ENCODE data around the gene CIAO3. TPM values are rescaled to one million over a fixed set of nuclear protein-coding genes. Genes with fewer than 3 reads are reported as not detected.

Gene CIAO3
- total and polyA plus RNA-seq, 3 donors from 2014 or later, result 28.9 to 59.0 (median 58.0) TPM

- H3K36me3 ChIP-seq (ENCODE audit: low read depth, missing control alignments), result no peaks in the 10 kb centered on the region
- no peak overlapping the region for H3K4me3 ChIP-seq
- no peak overlapping the region for H3K27ac ChIP-seq
- no peaks in the 10 kb centered on the region for H3K9me3 ChIP-seq
- 59 to 72% methylated on average over 9 of the region's 9 CpGs for WGBS, 2 donors
- intact Hi-C loops (cut with DNase I; ENCODE audit: low total_unique reads), result no loop called here
- no peaks in the 10 kb centered on the region for H3K27me3 ChIP-seq
- H3K4me1 ChIP-seq, result no peaks in the 10 kb centered on the region
- TF ChIP-seq POLR2A (IDR thresholded peaks at IDR 0.05) (no peak), CTCF (IDR thresholded peaks at IDR 0.05) (no peak)
- DNase-seq, result no peak
These were observed 9.7 kb upstream of the CIAO3 start for GRCh38 chr16:750485-750884.

- intact Hi-C loops (cut with DNase I; ENCODE audit: low total_unique reads), result no loop called here
- 73 to 80% methylated on average over 6 of the region's 6 CpGs for WGBS, 2 donors
- H3K27me3 ChIP-seq, result no peaks in the 10 kb centered on the region
- H3K27ac ChIP-seq, result no peak overlapping the region
- H3K36me3 ChIP-seq (ENCODE audit: low read depth, missing control alignments), result no peaks in the 10 kb centered on the region
- no peaks in the 10 kb centered on the region for H3K4me1 ChIP-seq
- TF ChIP-seq POLR2A (IDR thresholded peaks at IDR 0.05) (no peak), CTCF (IDR thresholded peaks at IDR 0.05) (no peak)
- H3K9me3 ChIP-seq, result no peaks in the 10 kb centered on the region
- H3K4me3 ChIP-seq, result no peak overlapping the region
- DNase-seq, result no peak
These were observed 8.2 kb upstream of the CIAO3 start for GRCh38 chr16:749010-749409.

GRCh38 chr16:747978-748746, 7.4 kb upstream of the CIAO3 start:
- no peak for DNase-seq
- no peak for TF ChIP-seq POLR2A (IDR thresholded peaks at IDR 0.05)
- TF ChIP-seq CTCF (IDR thresholded peaks at IDR 0.05), result no peak
- H3K36me3 ChIP-seq (ENCODE audit: low read depth, missing control alignments), result no peaks in the 10 kb centered on the region
- H3K9me3 ChIP-seq, result no peaks in the 10 kb centered on the region
- intact Hi-C loops (cut with DNase I; ENCODE audit: low total_unique reads), result no loop called here
- no peak overlapping the region for H3K4me3 ChIP-seq
- 80 to 83% methylated on average over 35 to 38 of the region's 39 CpGs for WGBS, 2 donors
- H3K27me3 ChIP-seq, result no peaks in the 10 kb centered on the region
- no peaks in the 10 kb centered on the region for H3K4me1 ChIP-seq
- no peak overlapping the region for H3K27ac ChIP-seq

- no peak for DNase-seq
These were observed 5.8 kb upstream of the CIAO3 start for GRCh38 chr16:746637-747036.

More at GRCh38 chr16:746637-747036, 5.8 kb upstream of the CIAO3 start:
- WGBS, 2 donors, result 74 to 78% methylated on average over 3 to 13 of the region's 13 CpGs
- Histone ChIP-seq H3K4me3 (no peak overlapping the region), H3K36me3 (ENCODE audit: low read depth, missing control alignments) (no peaks in the 10 kb centered on the region), H3K27ac (no peak overlapping the region), H3K9me3 (no peaks in the 10 kb centered on the region), H3K27me3 (no peaks in the 10 kb centered on the region), H3K4me1 (no peaks in the 10 kb centered on the region)
- no peak for TF ChIP-seq CTCF (IDR thresholded peaks at IDR 0.05)
- TF ChIP-seq POLR2A (IDR thresholded peaks at IDR 0.05), result no peak
- intact Hi-C loops (cut with DNase I; ENCODE audit: low total_unique reads), result no loop called here

All from testis (tissue), 3 donors.